Measurements from ENCODE around the gene AOPEP.

AOPEP gene

GRCh38 chr9:94918038-94918753, 191.7 kb downstream of the AOPEP start:
- DNase-seq (ENCODE audit: low read depth), result no peak

DNA sequence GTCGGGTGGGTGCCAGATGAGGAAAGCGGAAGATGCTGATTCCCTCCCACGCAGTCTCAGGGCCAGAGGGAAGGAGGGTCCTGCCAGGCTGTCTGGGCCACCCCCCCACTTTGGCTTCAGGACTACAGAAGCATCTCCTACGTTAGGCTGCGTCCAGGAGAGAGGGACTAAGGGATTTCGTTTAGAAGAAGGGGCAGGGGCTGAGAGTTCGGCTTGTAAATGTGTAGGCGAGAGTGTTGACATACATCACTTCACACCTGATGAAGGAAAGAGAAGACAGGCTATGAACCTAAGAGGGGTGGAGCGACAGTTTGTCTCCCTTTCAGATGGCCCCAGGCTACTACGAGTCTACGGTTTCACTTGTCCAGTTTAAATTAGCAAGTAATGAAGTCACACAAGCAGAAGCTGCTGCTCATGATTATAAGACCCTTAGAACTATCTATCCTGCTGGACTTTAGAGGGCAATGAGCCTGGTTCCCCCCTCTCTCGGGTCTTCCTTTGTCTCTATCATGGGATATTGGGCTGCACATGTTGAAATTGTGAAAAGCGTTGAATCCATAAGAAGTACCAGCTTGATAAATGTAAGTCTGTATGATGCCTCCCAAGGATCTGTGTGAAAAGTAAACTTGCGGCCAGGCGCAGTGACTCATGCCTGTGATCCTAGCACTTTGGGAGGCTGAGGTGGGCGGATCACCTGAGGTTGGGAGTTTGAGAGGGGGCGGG, 193.0 kb downstream of the AOPEP start:
- peak; percentile 74 for DNase-seq (ENCODE audit: low read depth)

- DNase-seq (ENCODE audit: low read depth), result peak; percentile 60
Observed at GRCh38 chr9:94920420-94921091, 194.1 kb downstream of the AOPEP start.

DNA sequence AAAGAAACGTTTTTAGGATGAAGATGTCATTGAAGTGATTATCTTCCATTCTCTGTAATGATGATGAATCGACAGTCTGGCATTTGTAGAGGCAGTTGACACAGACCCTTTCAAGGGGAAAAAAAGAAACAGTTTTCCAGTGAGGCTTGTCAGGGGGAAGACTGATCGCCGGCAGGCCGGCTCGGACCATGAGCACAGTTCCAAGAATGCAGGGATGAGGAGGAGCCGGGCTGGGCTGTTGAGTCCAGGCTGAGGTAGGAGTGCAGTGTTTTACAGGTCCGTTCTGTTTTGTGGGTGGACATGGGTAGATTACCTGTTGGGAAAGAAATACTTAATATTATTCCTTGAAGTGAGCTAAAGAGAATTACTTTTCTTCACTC, 194.6 kb downstream of the AOPEP start:
- DNase-seq (ENCODE audit: low read depth), result peak; percentile 78

- DNase-seq (ENCODE audit: low read depth), result no peak
Observed at GRCh38 chr9:94921656-94922055, 195.2 kb downstream of the AOPEP start.

- peak; percentile 99 for DNase-seq (ENCODE audit: low read depth)
Observed at GRCh38 chr9:94922098-94922607, 195.7 kb downstream of the AOPEP start.

GRCh38 chr9:94922691-94923107, 196.2 kb downstream of the AOPEP start:
- DNase-seq (ENCODE audit: low read depth), result peak; percentile 80

DNA sequence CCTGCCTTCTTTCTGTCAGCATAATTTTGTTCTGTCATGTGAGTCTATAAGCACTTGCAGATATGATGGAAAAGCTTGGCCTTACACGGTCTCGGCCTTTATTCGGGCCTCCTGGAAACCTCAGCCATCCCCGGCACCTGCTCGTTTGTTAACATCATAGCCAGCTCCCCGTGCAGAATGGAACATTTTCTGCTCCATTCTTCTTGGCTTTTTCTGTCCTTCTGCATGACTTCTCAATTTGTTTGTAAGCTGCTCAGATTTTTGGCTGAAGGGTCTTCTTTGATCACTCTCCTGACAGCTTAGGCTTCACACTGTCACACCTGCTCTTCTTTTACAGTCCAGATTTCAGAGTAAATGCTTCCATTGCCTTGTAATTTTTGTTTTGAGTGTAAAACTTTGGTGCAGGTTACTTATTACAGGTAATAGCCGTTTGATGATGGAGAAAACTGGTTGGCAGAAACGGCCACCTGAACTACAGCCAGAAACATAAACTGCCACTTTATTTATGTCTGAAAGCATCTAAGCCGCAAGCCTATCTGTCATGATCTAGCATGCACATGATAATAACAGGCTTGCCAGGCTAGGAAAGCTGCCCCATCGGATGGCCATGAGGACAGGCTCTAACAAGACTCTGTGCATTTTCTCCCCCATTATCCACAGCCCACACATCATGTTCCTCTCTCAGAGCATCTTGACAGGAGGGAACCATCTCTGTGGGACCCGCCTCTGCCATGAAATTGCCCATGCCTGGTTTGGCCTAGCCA, 197.0 kb downstream of the AOPEP start:
- no peak for DNase-seq (ENCODE audit: low read depth)

DNA sequence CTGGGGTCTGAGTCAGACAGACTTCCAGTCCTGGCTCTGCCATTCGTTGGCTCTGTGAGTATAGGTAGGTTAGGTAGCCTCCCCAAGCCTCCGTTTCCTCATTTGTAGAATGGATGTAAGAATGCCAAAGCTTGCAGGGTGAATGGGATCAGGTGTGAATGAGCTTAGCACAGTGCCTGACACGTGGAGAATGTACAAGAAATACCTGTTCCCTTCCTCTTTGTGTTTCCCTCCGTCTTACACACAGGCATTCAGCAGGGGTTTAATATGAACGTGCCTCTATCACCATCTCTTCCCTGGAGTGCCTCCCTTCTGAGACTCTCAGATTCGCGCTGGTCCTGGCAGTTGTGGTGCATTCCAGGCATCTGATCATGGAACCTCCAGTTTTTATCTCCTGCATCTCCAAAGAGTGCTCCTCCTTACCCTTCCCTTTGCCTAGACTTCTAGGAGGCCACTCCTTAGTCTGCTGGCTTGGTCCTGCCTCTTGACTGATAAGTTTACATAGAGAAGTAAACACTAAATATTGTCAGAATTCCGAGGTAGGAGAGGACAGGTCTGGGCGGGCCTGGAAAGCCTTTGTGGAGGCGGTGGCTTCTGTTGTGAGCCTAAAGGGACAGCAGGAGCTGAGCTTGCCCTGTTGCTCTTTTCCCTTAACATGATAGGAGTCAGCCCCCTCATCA, 199.4 kb downstream of the AOPEP start:
- DNase-seq (ENCODE audit: low read depth), result no peak

- DNase-seq (ENCODE audit: low read depth), result no peak
Observed at GRCh38 chr9:94926431-94926800, 199.9 kb downstream of the AOPEP start.

DNA sequence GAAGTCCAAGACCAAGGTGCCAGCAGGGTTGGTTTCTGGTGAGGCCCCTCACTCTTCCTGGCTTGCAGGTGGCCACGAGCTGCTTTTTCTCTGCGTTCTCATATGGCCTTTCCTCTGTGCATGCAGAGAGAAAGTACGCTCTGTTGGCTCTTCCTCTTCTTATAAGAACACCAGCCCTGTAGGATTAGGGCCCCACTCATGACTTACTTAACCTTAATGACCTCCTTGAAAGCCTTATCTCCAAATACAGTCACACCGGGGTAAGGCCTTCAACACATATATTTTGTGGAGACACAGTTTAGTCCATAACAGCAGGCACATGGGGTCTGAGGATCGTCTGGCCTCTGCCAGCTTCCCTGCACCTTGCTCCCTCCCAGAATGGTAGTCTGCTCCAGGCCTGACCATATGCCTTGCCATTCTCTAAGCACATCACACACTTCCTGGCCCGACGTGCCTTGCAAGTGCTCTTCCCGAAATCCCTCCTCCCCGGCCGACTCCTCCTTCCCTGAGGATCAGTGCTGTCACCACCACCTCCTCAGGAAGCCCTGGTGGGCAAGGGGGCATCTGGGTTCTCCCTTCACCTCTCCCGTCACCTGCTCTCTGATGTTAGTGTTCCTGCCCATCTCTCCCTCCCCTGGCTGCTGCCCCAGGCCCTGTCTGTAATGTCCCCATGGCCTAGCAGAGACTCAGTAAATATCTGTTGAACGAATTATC, 200.7 kb downstream of the AOPEP start:
- no peak for DNase-seq (ENCODE audit: low read depth)

DNA sequence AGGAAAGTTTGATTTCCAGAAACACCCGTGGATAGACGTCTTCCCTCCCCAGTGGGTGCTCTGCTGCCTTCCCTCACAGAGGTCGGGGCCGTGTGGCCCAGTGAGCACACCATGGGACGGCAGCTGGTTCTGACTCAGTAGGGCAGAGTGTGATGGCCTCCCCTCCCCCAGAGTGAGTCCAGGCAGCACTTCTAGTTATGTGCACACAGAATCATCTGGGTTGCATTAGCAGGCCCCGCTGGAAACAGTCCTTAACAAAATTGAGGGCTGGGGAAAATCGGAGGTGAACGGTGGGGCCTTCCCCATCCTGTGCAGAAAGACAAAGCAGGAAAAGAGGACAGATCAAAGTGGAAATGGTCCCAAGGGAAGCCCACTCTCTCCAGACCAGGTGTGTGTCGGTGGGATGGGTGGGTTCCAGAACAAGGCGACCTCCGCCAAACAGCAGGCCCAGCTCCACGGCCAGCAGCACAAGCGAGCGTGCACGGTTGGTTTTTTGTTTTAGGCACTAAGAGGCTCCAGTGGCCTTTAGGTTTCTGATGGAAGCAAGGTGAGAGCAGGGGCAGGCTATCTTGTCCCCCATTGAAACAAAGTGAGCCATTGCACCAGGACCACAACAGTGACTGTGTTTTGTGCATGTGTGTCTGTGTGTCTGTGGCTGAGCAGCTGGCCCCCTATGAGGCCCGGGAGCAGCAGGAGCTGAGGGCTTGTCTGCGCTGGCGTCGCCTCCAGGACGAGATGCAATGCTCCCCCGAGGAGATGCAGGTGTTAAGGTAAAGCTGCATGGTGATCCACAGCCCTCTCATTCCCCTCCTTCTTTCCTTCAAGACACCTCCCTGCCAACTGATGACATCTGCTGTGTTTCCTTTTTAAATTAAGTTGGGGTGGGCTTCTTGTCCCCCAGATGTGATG, 201.5 kb downstream of the AOPEP start:
- no peak for DNase-seq (ENCODE audit: low read depth)

GRCh38 chr9:94928691-94929368, 202.3 kb downstream of the AOPEP start:
- no peak for DNase-seq (ENCODE audit: low read depth)

DNA sequence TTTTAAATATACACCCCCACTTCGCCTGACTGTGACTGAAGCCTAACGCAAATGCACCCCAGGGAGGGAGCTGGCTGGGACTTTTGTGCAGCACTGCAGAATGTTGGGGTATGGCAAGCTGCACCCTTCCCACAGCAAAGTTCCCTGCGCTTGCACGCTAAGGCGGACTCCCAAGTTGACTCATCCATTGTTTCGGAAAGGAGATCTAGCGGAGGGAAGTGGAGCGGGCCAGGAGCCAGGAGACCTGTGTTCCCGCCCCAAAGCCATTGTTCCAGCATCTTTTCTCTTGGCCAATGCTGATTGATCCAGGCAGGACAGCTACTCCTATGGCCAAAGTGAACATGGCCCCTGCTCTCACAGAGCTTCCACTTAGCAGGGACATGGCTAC, 202.9 kb downstream of the AOPEP start:
- DNase-seq (ENCODE audit: low read depth), result no peak

DNA sequence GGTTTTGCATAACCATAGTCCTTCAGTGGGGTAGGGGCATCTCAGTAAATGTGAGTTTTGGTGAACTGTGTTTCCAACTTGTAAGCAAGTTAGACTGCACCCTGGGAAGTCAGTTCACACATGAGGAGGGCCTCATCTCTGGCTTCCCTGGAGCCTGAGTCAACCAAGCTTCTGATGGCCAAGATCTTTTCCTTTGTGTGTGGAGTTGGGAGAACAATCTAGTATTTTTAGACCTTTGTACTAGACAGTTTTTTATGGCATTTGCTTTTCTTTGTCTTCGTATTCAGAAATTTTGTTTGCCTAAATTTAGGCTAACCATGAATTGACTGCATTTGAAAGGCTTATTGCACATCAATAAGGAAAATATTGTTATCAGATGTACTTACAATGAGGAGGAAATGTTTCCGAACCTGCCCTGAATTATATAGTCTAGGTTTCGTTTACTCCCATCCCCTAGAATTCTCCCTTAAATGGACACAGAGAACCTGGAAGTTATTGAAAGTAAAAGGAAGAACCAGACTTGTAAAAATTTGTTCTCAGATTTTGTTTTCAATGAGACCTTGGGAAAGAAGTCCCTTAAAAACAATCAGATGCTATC, 204.6 kb downstream of the AOPEP start:
- DNase-seq (ENCODE audit: low read depth), result no peak

GRCh38 chr9:94931740-94932139, 205.2 kb downstream of the AOPEP start:
- no peak for DNase-seq (ENCODE audit: low read depth)

- DNase-seq (ENCODE audit: low read depth), result no peak
Observed at GRCh38 chr9:94932652-94933510, 206.4 kb downstream of the AOPEP start.

- DNase-seq (ENCODE audit: low read depth), result no peak
Observed at GRCh38 chr9:94933511-94933828, 207.0 kb downstream of the AOPEP start.

All from iris pigment epithelial cell (primary cell).